Sigmoid colon (tissue), 7 donors: ENCODE measurements around the gene CALML3. TPM values are rescaled to one million over a fixed set of nuclear protein-coding genes. Genes with fewer than 3 reads are reported as not detected.
A peak's percentile ranks its signal among the peaks of the same experiment; 100 is the strongest.

ENCODE experiments used
- DNase-seq: peaks from one replicate; pipeline ENCODE4 v3.0.0-alpha.2; 2019
- H3K27ac ChIP-seq, 4 donors: fragments of 200-600 bp; sonication (generic); one replicate each; pipeline ENCODE4 v1.5.1; 2016 to 2019; ENCODE audit warnings: mild to moderate bottlenecking in 1 of 4
- H3K27me3 ChIP-seq, 3 donors: fragments of 200-600 bp; sonication (generic); one replicate each; pipeline ENCODE4 v1.5.1; 2019; ENCODE audit warnings: mild to moderate bottlenecking in 1 of 3
- H3K36me3 ChIP-seq, 4 donors: fragments of 200-600 bp; sonication (generic); one replicate each; pipeline ENCODE4 v1.5.1; 2016 to 2019
- H3K4me1 ChIP-seq, 4 donors: fragments of 200-600 bp; sonication (generic); one replicate each; pipeline ENCODE4 v1.5.1; 2017 to 2019
- H3K4me3 ChIP-seq, 4 donors: fragments of 200-600 bp; sonication (generic); one replicate each; pipeline ENCODE4 v1.5.1; 2017 to 2019; ENCODE audit warnings: mild to moderate bottlenecking in 2 of 4, moderate library complexity in 1 of 4
- H3K9me3 ChIP-seq, 4 donors: fragments of 200-600 bp in 3 of 4; sonication (generic) in 3 of 4; one replicate each; pipeline versions ENCODE4 v1.5.1 to v1.6.1; 2013 to 2019
- CTCF ChIP-seq, 4 experiments: fragments of 450-650 bp in 3 of 4; fragments of 200-600 bp in 1 of 4; IDR thresholded peaks; one replicate each; pipeline ENCODE4 v1.5.1; 2016 to 2019; ENCODE audit warnings: antibody characterized with exemption in 4 of 4, mild to moderate bottlenecking in 3 of 4, moderate library complexity in 2 of 4
- EP300 ChIP-seq, 4 donors: sonication (generic); formaldehyde crosslinking; IDR thresholded peaks; one replicate each; pipeline ENCODE4 v1.6.1; 2017; ENCODE audit warnings: antibody characterized with exemption in 4 of 4
- POLR2A ChIP-seq, 2 donors: fragments of 450-650 bp; IDR thresholded peaks; one replicate each; pipeline ENCODE4 v1.6.1; 2016; ENCODE audit warnings: antibody characterized with exemption in 2 of 2, mild to moderate bottlenecking in 2 of 2, moderate library complexity in 2 of 2
- POLR2AphosphoS5 ChIP-seq, 4 donors: sonication (generic); formaldehyde crosslinking; IDR thresholded peaks; one replicate each; pipeline ENCODE4 v1.6.1; 2017; ENCODE audit warnings: antibody characterized with exemption in 4 of 4
- WGBS, 2 donors: extraction: QIAGEN DNeasy Blood & Tissue Kit; methylation state at CpG; one replicate each; pipeline ENCODE4 v1.1.7; 2013; 5-methylcytosine and 5-hydroxymethylcytosine counted together
- intact Hi-C: fragments of 100-400 bp; cut with DNase I; formaldehyde crosslinking; loops from one replicate; pipeline ENCODE4 v1.15.1; 2023
- polyA plus RNA-seq, 3 donors: library from polyadenylated mRNA; stranded (reverse); fragments of 200-250 nt; gene quantifications; one replicate each; pipeline ENCODE4 v1.2.3, GENCODE V29; 2013
- total RNA-seq, 4 donors: library from RNA; depleted of rRNA; stranded (reverse); fragments of >200 nt; gene quantifications; one replicate each; pipeline ENCODE4 v1.1.0, GENCODE V29; 2016
- donor health status: healthy with polysubstance abuse.
- donor health status: Bipolar disorder and iron deficiency.
- donor health status: healthy.

The CALML3 gene
- total and polyA plus RNA-seq, 7 donors, result 0.15 TPM; not detected in 6

- WGBS, 2 donors, result 85 to 86% methylated on average over 16 of the region's 16 CpGs
- Histone ChIP-seq H3K36me3 (no peaks in the 10 kb centered on the region), H3K27me3 (no peaks in the 10 kb centered on the region), H3K27ac (no peak overlapping the region), H3K4me3 (no peak overlapping the region), H3K9me3 (no peaks in the 10 kb centered on the region), H3K4me1 (no peaks in the 10 kb centered on the region)
- intact Hi-C loops, result no loop called here
- no peak for TF ChIP-seq POLR2AphosphoS5 (IDR thresholded peaks at IDR 0.05)
- DNase-seq, result peak; percentile 58
These were observed 10.4 kb upstream of the CALML3 start for GRCh38 chr10:5514226-5514850.

GRCh38 chr10:5515948-5516761 lies 8.6 kb upstream of the CALML3 start:
- no peak overlapping the region for H3K4me3 ChIP-seq
- H3K36me3 ChIP-seq, result no peaks in the 10 kb centered on the region
- WGBS, 2 donors, result 57 to 72% methylated on average over 10 of the region's 10 CpGs
- H3K9me3 ChIP-seq, result no peaks in the 10 kb centered on the region
- no peaks in the 10 kb centered on the region for H3K27me3 ChIP-seq
- TF ChIP-seq POLR2A (IDR thresholded peaks at IDR 0.05) (no peak), POLR2AphosphoS5 (IDR thresholded peaks at IDR 0.05) (no peak), CTCF (IDR thresholded peaks at IDR 0.05) (no peak), EP300 (IDR thresholded peaks at IDR 0.05) (no peak)
- intact Hi-C loops, result no loop called here
- no peaks in the 10 kb centered on the region for H3K4me1 ChIP-seq
- DNase-seq, result peak; percentile 19
- H3K27ac ChIP-seq, result no peak overlapping the region

- H3K27me3 ChIP-seq, result no peaks in the 10 kb centered on the region
- no peak for DNase-seq
- intact Hi-C loops, result no loop called here
- TF ChIP-seq EP300 (IDR thresholded peaks at IDR 0.05), result no peak
- TF ChIP-seq CTCF (IDR thresholded peaks at IDR 0.05), result no peak
- no peak for TF ChIP-seq POLR2AphosphoS5 (IDR thresholded peaks at IDR 0.05)
- H3K9me3 ChIP-seq, result no peaks in the 10 kb centered on the region
- WGBS, 2 donors, result 11 to 62% methylated on average over 5 of the region's 5 CpGs
- H3K4me1 ChIP-seq, result no peaks in the 10 kb centered on the region
- H3K36me3 ChIP-seq, result no peaks in the 10 kb centered on the region
- no peak overlapping the region for H3K27ac ChIP-seq
- H3K4me3 ChIP-seq, result no peak overlapping the region
These were observed 7.2 kb upstream of the CALML3 start for GRCh38 chr10:5517546-5517945.

GRCh38 chr10:5518143-5518542 lies 6.6 kb upstream of the CALML3 start:
- Histone ChIP-seq H3K27me3 (no peaks in the 10 kb centered on the region), H3K4me1 (no peaks in the 10 kb centered on the region), H3K4me3 (no peak overlapping the region), H3K27ac (no peak overlapping the region), H3K36me3 (no peaks in the 10 kb centered on the region), H3K9me3 (no peaks in the 10 kb centered on the region)
- intact Hi-C loops, result no loop called here
- WGBS, 2 donors, result 13 to 67% methylated on average over 5 of the region's 5 CpGs
- peak; percentile 42 for DNase-seq
- no peak for TF ChIP-seq POLR2A (IDR thresholded peaks at IDR 0.05)
- TF ChIP-seq CTCF (IDR thresholded peaks at IDR 0.05), result no peak
- no peak for TF ChIP-seq POLR2AphosphoS5 (IDR thresholded peaks at IDR 0.05)
- TF ChIP-seq EP300 (IDR thresholded peaks at IDR 0.05), result no peak

GRCh38 chr10:5519054-5519453 lies 5.7 kb upstream of the CALML3 start:
- WGBS, 2 donors, result 90 to 92% methylated on average over 3 of the region's 3 CpGs
- Histone ChIP-seq H3K36me3 (no peaks in the 10 kb centered on the region), H3K27me3 (no peaks in the 10 kb centered on the region), H3K4me3 (no peak overlapping the region), H3K4me1 (no peaks in the 10 kb centered on the region), H3K9me3 (no peaks in the 10 kb centered on the region), H3K27ac (no peak overlapping the region)
- no peak for DNase-seq
- TF ChIP-seq EP300 (IDR thresholded peaks at IDR 0.05) (no peak), CTCF (IDR thresholded peaks at IDR 0.05) (no peak), POLR2A (IDR thresholded peaks at IDR 0.05) (no peak), POLR2AphosphoS5 (IDR thresholded peaks at IDR 0.05) (no peak)
- intact Hi-C loops, result no loop called here
